Measurements from ENCODE around the gene C15orf40.

DNA sequence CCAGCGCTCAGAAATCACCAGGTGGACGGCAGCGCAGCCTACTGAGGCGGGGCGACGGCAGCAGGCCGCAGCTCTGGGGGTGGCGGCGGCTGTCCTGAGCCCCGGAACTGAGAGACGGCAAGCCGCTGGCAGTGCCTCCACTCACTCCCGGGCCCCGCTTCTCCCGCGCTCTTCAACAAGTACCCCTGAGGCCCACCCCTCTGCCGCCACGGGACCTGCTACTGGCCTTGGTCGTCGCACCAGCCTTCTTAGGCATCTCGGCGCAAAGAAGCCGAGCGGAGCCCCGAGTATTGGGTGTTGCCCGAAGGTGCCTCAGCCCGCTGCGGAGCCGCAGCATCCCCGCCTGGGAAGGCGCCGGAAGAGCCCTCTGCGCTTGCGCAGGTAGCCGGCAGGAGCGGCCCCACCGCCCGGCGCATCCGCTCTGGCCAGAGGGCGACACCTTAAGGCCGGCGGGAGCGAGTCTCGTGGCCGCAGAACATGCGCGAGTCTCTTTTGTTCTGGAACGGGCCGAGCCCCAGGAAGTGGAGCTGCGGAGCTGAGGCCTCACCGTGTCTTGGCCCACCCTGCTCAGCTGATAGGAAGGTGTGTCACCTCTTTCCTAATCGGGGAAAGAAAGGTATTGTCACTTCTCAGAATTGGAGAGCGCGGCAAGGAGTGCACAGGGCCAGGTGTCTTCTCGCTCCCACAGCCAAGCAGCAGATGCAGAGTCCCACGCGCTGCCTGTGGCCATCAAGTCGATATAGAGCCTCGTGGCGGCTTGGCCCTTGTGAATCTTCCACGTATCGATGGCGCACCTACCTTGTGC is at the start of gene C15orf40:
- TF ChIP-seq EZH2 (conservative IDR thresholded peaks at IDR 0.05; ENCODE audit: low read depth, low read length) (no peak), ZNF354B (CRISPR knock-in tag; IDR thresholded peaks at IDR 0.05) (no peak), TARDBP (CRISPR knock-in tag; IDR thresholded peaks at IDR 0.05) (peak; percentile 55; the same call in 1 of the 2 replicates), HMGA1 (CRISPR knock-in tag; conservative IDR thresholded peaks at IDR 0.05) (no peak), CTCF (CRISPR knock-in tag; IDR thresholded peaks at IDR 0.05) (peak; percentile 96), ZNF224 (CRISPR knock-in tag; IDR thresholded peaks at IDR 0.05) (0 out of 2 replicates have a peak, but pooled peaks have one; percentile 81)

Data from HepG2 (cell line).